Measurements from ENCODE around the gene TBL1X.

Gene TBL1X

GRCh38 chrX:9682456-9682855, 217.6 kb downstream of the TBL1X start:
- TF ChIP-seq CTCF (IDR thresholded peaks at IDR 0.05) (no peak), ZFX (IDR thresholded peaks at IDR 0.05; ENCODE audit: borderline replicate concordance) (no peak)

GRCh38 chrX:9682861-9683260, 218.0 kb downstream of the TBL1X start:
- H3K27ac ChIP-seq = no peak overlapping the region
- TF ChIP-seq ZFX (IDR thresholded peaks at IDR 0.05; ENCODE audit: borderline replicate concordance) = no peak
- no peak for TF ChIP-seq CTCF (IDR thresholded peaks at IDR 0.05)

More at GRCh38 chrX:9682456-9682855, 217.6 kb downstream of the TBL1X start:
- H3K27ac ChIP-seq = no peak overlapping the region

- H3K27ac ChIP-seq = no peak overlapping the region
These were observed 218.5 kb downstream of the TBL1X start for GRCh38 chrX:9683350-9683749.

GRCh38 chrX:9687899-9688298, 223.0 kb downstream of the TBL1X start:
- TF ChIP-seq ZFX (IDR thresholded peaks at IDR 0.05; ENCODE audit: borderline replicate concordance) (no peak), CTCF (IDR thresholded peaks at IDR 0.05) (no peak)
- H3K27ac ChIP-seq = no peak overlapping the region

More at GRCh38 chrX:9683350-9683749, 218.5 kb downstream of the TBL1X start:
- TF ChIP-seq CTCF (IDR thresholded peaks at IDR 0.05) (no peak), ZFX (IDR thresholded peaks at IDR 0.05; ENCODE audit: borderline replicate concordance) (no peak)

- TF ChIP-seq ZFX (IDR thresholded peaks at IDR 0.05; ENCODE audit: borderline replicate concordance) (no peak), CTCF (IDR thresholded peaks at IDR 0.05) (no peak)
- H3K27ac ChIP-seq = no peak overlapping the region
These were observed 224.0 kb downstream of the TBL1X start for GRCh38 chrX:9688833-9689232.

- no peak for TF ChIP-seq ZFX (IDR thresholded peaks at IDR 0.05; ENCODE audit: borderline replicate concordance)
- TF ChIP-seq CTCF (IDR thresholded peaks at IDR 0.05) = no peak
- H3K27ac ChIP-seq = no peak overlapping the region
These were observed 225.2 kb downstream of the TBL1X start for GRCh38 chrX:9690046-9690445.

- no peak overlapping the region for H3K27ac ChIP-seq
- TF ChIP-seq ZFX (IDR thresholded peaks at IDR 0.05; ENCODE audit: borderline replicate concordance) = no peak
- no peak for TF ChIP-seq CTCF (IDR thresholded peaks at IDR 0.05)
These were observed 228.6 kb downstream of the TBL1X start for GRCh38 chrX:9693307-9694001.
